Mammary epithelial cell (primary cell): ENCODE data around the gene TKT.

Source experiments
- EZH2 ChIP-seq: IDR thresholded peaks from 2 replicates; pipeline ENCODE4 v1.6.1; 2012; ENCODE audit warnings: low read length, inconsistent platforms, borderline replicate concordance
- TF ChIP-seq, protein P1 (sequence below), 2 donors: IDR thresholded peaks in 1 of 2; conservative IDR thresholded peaks in 1 of 2; 2 replicates each; pipeline ENCODE4 v1.5.1; 2011 to 2012; ENCODE audit warnings: inconsistent platforms in 2 of 2, low read length in 2 of 2, mild to moderate bottlenecking in 2 of 2, control low read depth in 1 of 2, low read depth in 1 of 2; ENCODE audit not compliant: insufficient read depth in 1 of 2; ENCODE audit errors: extremely low read depth in 1 of 2

DNA sequence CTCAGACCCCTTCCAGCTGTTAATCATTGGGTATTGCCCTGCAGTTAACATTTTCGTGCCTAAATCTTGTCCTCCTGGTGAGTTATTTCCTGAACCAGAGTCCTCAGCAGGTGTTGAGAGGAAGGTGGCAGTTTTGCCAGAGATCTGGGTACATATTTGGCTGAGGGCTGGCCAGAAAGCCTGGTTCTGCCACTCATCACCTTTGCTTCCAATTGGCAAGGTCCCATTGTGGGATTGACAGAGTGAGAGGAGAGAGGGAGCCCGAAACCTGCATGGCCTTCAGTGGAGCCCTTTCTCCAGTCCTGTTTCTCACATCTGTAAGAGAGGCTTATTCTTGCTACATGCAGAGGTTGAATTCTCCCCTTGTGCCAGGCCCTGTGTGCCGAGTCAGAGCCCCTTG, 8.9 kb upstream of the TKT start:
- TF ChIP-seq, protein P1, sequence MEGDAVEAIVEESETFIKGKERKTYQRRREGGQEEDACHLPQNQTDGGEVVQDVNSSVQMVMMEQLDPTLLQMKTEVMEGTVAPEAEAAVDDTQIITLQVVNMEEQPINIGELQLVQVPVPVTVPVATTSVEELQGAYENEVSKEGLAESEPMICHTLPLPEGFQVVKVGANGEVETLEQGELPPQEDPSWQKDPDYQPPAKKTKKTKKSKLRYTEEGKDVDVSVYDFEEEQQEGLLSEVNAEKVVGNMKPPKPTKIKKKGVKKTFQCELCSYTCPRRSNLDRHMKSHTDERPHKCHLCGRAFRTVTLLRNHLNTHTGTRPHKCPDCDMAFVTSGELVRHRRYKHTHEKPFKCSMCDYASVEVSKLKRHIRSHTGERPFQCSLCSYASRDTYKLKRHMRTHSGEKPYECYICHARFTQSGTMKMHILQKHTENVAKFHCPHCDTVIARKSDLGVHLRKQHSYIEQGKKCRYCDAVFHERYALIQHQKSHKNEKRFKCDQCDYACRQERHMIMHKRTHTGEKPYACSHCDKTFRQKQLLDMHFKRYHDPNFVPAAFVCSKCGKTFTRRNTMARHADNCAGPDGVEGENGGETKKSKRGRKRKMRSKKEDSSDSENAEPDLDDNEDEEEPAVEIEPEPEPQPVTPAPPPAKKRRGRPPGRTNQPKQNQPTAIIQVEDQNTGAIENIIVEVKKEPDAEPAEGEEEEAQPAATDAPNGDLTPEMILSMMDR (conservative IDR thresholded peaks at IDR 0.05 in 1 of 2, IDR thresholded peaks at IDR 0.05 in 1 of 2; ENCODE audit: extremely low read depth in 1 of 2, insufficient read depth in 1 of 2, low read depth in 1 of 2, low read length in 2 of 2) = no peak
- TF ChIP-seq EZH2 = no peak
